H9 (cell line): ENCODE data around the gene KCNMB1. TPM values are rescaled to one million over a fixed set of nuclear protein-coding genes. Genes with fewer than 3 reads are reported as not detected.
A peak's percentile ranks its signal among the peaks of the same experiment; 100 is the strongest.

Source experiments
- DNase-seq: peaks from one replicate; pipeline ENCODE4 v3.0.0-alpha.2; 2017
- H2AFZ ChIP-seq: one replicate; pipeline ENCODE4 v1.6.1; 2013; ENCODE audit warnings: mild to moderate bottlenecking, low read length, control low read depth, moderate library complexity
- H2AK5ac ChIP-seq: 2 replicates; pipeline ENCODE4 v1.6.1; 2013; ENCODE audit warnings: low read length, control low read depth, mixed read lengths; ENCODE audit not compliant: insufficient read length
- H2BK120ac ChIP-seq: one replicate; pipeline ENCODE4 v1.6.1; 2013; ENCODE audit warnings: low read depth, mild to moderate bottlenecking, low read length, control low read depth, inconsistent platforms; ENCODE audit not compliant: poor library complexity, severe bottlenecking
- H2BK12ac ChIP-seq: 2 replicates; pipeline ENCODE4 v1.6.1; 2013; ENCODE audit warnings: low read length, control low read depth, mixed read lengths, low read depth; ENCODE audit not compliant: insufficient read length
- H2BK15ac ChIP-seq: 2 replicates; pipeline ENCODE4 v1.6.1; 2013; ENCODE audit warnings: low read depth, low read length, control low read depth
- H2BK20ac ChIP-seq: one replicate; pipeline ENCODE4 v1.6.1; 2013; ENCODE audit warnings: low read depth, mild to moderate bottlenecking, low read length, control low read depth, inconsistent platforms; ENCODE audit not compliant: poor library complexity, severe bottlenecking
- H2BK5ac ChIP-seq: 2 replicates; pipeline ENCODE4 v1.6.1; 2013; ENCODE audit warnings: low read length, control low read depth, mixed read lengths; ENCODE audit not compliant: insufficient read length
- H3K14ac ChIP-seq: 2 replicates; pipeline ENCODE4 v1.6.1; 2013; ENCODE audit warnings: low read length, control low read depth; ENCODE audit not compliant: insufficient read depth
- H3K18ac ChIP-seq: 2 replicates; pipeline ENCODE4 v1.6.1; 2013; ENCODE audit warnings: low read depth, mild to moderate bottlenecking, mixed read lengths, low read length, control low read depth; ENCODE audit not compliant: insufficient read length
- H3K23ac ChIP-seq: 2 replicates; pipeline ENCODE4 v1.6.1; 2013; ENCODE audit warnings: low read length, control low read depth, mixed read lengths, low read depth; ENCODE audit not compliant: insufficient read length
- H3K23me2 ChIP-seq: 2 replicates; pipeline ENCODE4 v1.6.1; 2013; ENCODE audit warnings: low read depth, mild to moderate bottlenecking, mixed read lengths, low read length, control low read depth; ENCODE audit not compliant: insufficient read length, poor library complexity, severe bottlenecking
- H3K27ac ChIP-seq: 2 replicates; pipeline ENCODE4 v1.5.1; 2013; ENCODE audit warnings: low read length, control low read depth, mixed read lengths, low read depth; ENCODE audit not compliant: insufficient read length
- H3K27me3 ChIP-seq: 2 replicates; pipeline ENCODE4 v1.6.1; 2013; ENCODE audit warnings: low read length, control low read depth, inconsistent platforms; ENCODE audit not compliant: insufficient read depth
- H3K4ac ChIP-seq: 2 replicates; pipeline ENCODE4 v1.6.1; 2013; ENCODE audit warnings: low read depth, mild to moderate bottlenecking, control low read depth, inconsistent platforms, low read length, moderate library complexity
- H3K4me1 ChIP-seq: 2 replicates; pipeline ENCODE4 v1.6.1; 2013; ENCODE audit warnings: low read length, control low read depth, inconsistent platforms; ENCODE audit not compliant: insufficient read depth
- H3K4me2 ChIP-seq: 2 replicates; pipeline ENCODE4 v1.6.1; 2013; ENCODE audit warnings: low read length, control low read depth, mixed read lengths; ENCODE audit not compliant: insufficient read length, insufficient read depth
- H3K56ac ChIP-seq: 2 replicates; pipeline ENCODE4 v1.6.1; 2013; ENCODE audit warnings: low read depth, mild to moderate bottlenecking, mixed read lengths, low read length, control low read depth; ENCODE audit not compliant: insufficient read length
- H3K79me1 ChIP-seq: 2 replicates; pipeline ENCODE4 v1.6.1; 2013; ENCODE audit warnings: low read depth, mild to moderate bottlenecking, moderate library complexity, low read length, control low read depth, inconsistent platforms; ENCODE audit not compliant: insufficient read depth, poor library complexity, severe bottlenecking
- H3K79me2 ChIP-seq: 2 replicates; pipeline ENCODE4 v1.6.1; 2013; ENCODE audit warnings: low read length, control low read depth, inconsistent platforms; ENCODE audit not compliant: insufficient read depth
- H3K9ac ChIP-seq: 2 replicates; pipeline ENCODE4 v1.6.1; 2013; ENCODE audit warnings: low read length, control low read depth, mixed read lengths; ENCODE audit not compliant: insufficient read length; ENCODE audit errors: extremely low read depth
- H3K9me3 ChIP-seq: one replicate; pipeline ENCODE4 v1.6.1; 2013; ENCODE audit warnings: low read depth, low read length, inconsistent platforms; ENCODE audit not compliant: control insufficient read depth
- H3T11ph ChIP-seq: one replicate; pipeline ENCODE4 v1.6.1; 2013; ENCODE audit warnings: mild to moderate bottlenecking, low read length, control low read depth, inconsistent platforms
- H4K20me1 ChIP-seq: one replicate; pipeline ENCODE4 v1.6.1; 2013; ENCODE audit not compliant: control insufficient read depth, insufficient read length, insufficient read depth
- H4K5ac ChIP-seq: 2 replicates; pipeline ENCODE4 v1.6.1; 2013; ENCODE audit warnings: low read depth, mild to moderate bottlenecking, mixed read lengths, low read length, control low read depth; ENCODE audit not compliant: insufficient read length
- H4K8ac ChIP-seq: replicated peaks from 2 replicates; pipeline ENCODE4 v1.6.1; 2013; ENCODE audit warnings: low read length, control low read depth, mixed read lengths, low read depth; ENCODE audit not compliant: insufficient read length
- H4K91ac ChIP-seq: 2 replicates; pipeline ENCODE4 v1.6.1; 2013; ENCODE audit warnings: low read depth, mild to moderate bottlenecking, moderate library complexity, mixed read lengths, low read length, control low read depth; ENCODE audit not compliant: insufficient read length
- H3K27ac Mint-ChIP-seq, 3 experiments: 2 replicates in 2 of 3; 3 replicates in 1 of 3; pipeline ENCODE4 v1.8.0; 2020 to 2021; ENCODE audit warnings: mixed read lengths in 3 of 3, mild to moderate bottlenecking in 1 of 3, moderate library complexity in 1 of 3
- H3K27me3 Mint-ChIP-seq: 2 replicates; pipeline ENCODE4 v1.8.0; 2021; ENCODE audit warnings: low read depth, mild to moderate bottlenecking, moderate library complexity, mixed read lengths
- H3K36me3 Mint-ChIP-seq, 3 experiments: 2 replicates in 2 of 3; 3 replicates in 1 of 3; pipeline ENCODE4 v1.8.0; 2020 to 2021; ENCODE audit warnings: low read depth in 3 of 3, mixed read lengths in 3 of 3; ENCODE audit not compliant: insufficient read depth in 1 of 3
- H3K4me1 Mint-ChIP-seq, 2 experiments: 2 replicates each; pipeline ENCODE4 v1.8.0; 2020; ENCODE audit warnings: mixed read lengths in 2 of 2
- H3K4me3 Mint-ChIP-seq, 2 experiments: 2 replicates in 1 of 2; 3 replicates in 1 of 2; pipeline ENCODE4 v1.8.0; 2020 to 2021; ENCODE audit warnings: mild to moderate bottlenecking in 2 of 2, mixed read lengths in 2 of 2, moderate library complexity in 1 of 2
- H3K9me3 Mint-ChIP-seq, 2 experiments: 2 replicates in 1 of 2; 3 replicates in 1 of 2; pipeline ENCODE4 v1.8.0; 2020; ENCODE audit warnings: mild to moderate bottlenecking in 2 of 2, mixed read lengths in 2 of 2, moderate library complexity in 1 of 2
- WGBS: extraction: QIAGEN DNeasy Blood & Tissue Kit; methylation state at CpG from one replicate; pipeline ENCODE4 v1.1.7; 2013; ENCODE audit warnings: missing lambda C conversion rate, low lambda C conversion rate, mixed read lengths; ENCODE audit not compliant: insufficient read length; ENCODE audit errors: extremely low coverage; 5-methylcytosine and 5-hydroxymethylcytosine counted together
- total RNA-seq: library from RNA; stranded (reverse); gene quantifications from 2 replicates; pipeline ENCODE4 v1.2.1, GENCODE V29; 2021
- TF ChIP-seq, protein P1 (sequence below): fragments of 200-600 bp; sonication (generic); conservative IDR thresholded peaks from 3 replicates; pipeline ENCODE4 v1.8.0; 2021; ENCODE audit warnings: antibody characterized with exemption, mild to moderate bottlenecking

Gene KCNMB1
- total RNA-seq, 1 experiment from 2014 or later = 0.28 TPM

DNA sequence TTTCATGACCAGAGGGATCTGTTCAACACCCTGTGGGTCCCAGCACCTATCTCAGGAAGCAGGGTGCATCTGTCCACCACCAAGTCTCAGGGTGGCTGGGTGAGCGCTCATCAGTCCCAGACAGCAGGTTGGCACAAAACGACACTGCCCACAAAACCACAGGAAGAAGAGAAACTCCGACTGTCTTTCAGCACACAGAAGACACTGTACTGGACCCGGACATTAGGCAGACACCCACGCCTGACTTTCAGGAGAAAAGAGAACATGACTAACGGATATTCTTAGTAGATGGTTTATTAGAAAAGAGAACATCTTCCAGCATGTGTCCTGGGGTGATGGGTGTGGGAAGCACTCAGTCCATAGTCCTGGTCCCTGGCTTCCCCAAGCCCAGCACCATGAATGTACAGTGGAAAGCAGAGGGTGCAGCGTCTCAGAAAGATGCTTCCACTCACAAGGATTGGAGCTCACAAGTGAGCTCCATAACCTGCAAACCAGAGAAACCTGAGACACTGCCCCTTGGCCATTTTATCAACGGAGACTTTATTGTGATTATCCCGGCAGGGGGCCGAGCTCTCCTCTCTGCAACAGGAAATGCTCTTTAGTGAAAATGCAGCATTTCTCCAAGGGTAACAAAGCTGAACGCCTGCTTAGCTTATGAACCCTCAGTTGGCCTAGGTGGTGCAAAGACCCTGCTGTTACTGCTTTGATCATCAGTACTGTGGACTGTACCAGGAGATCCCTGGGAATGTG, 55.8 kb downstream of the KCNMB1 start:
- Histone ChIP-seq H2BK120ac (no peak overlapping the region), H3K9me3 (no peaks in the 10 kb centered on the region), H3K23me2 (no peaks in the 10 kb centered on the region), H3K27ac (peak overlapping the region; percentile 48), H4K5ac (no peak overlapping the region), H2AFZ (no peak overlapping the region), H3K56ac (no peak overlapping the region), H2BK20ac (no peak overlapping the region), H3K4me2 (peak overlapping the region; percentile 13), H3K23ac (no peak overlapping the region), H2BK12ac (no peak overlapping the region), H4K20me1 (no peaks in the 10 kb centered on the region), H3K18ac (no peak overlapping the region), H3T11ph (no peak overlapping the region), H4K8ac (no peak overlapping the region), H3K4ac (no peak overlapping the region), H3K14ac (no peak overlapping the region), H3K9ac (no peak overlapping the region), H3K79me1 (no peaks in the 10 kb centered on the region), H3K27me3 (no peaks in the 10 kb centered on the region), H3K4me1 (peaks cover 12% of the 10 kb centered on the region; the same call in 1 of the 2 replicates), H2BK5ac (no peak overlapping the region), H3K79me2 (no peaks in the 10 kb centered on the region), H4K91ac (no peak overlapping the region), H2AK5ac (no peak overlapping the region), H2BK15ac (no peak overlapping the region)
- peak overlapping the region; percentile 61 to 97 (median 84) for H3K27ac Mint-ChIP-seq
- peaks cover 4% of the 10 kb centered on the region for H3K27me3 Mint-ChIP-seq
- WGBS = no CpG with 5 or more reads among the region's 11 CpGs
- peak overlapping the region; percentile 38 to 59; a peak in 4 of 5 replicates for H3K4me3 Mint-ChIP-seq
- peaks cover 58 to 73% of the 10 kb centered on the region in 2 experiments for H3K4me1 Mint-ChIP-seq
- DNase-seq = peak; percentile 72
- peaks cover 0 to 5% (median 0%) of the 10 kb centered on the region in 3 experiments; a peak in 1 of 7 replicates for H3K36me3 Mint-ChIP-seq
- TF ChIP-seq, protein P1, sequence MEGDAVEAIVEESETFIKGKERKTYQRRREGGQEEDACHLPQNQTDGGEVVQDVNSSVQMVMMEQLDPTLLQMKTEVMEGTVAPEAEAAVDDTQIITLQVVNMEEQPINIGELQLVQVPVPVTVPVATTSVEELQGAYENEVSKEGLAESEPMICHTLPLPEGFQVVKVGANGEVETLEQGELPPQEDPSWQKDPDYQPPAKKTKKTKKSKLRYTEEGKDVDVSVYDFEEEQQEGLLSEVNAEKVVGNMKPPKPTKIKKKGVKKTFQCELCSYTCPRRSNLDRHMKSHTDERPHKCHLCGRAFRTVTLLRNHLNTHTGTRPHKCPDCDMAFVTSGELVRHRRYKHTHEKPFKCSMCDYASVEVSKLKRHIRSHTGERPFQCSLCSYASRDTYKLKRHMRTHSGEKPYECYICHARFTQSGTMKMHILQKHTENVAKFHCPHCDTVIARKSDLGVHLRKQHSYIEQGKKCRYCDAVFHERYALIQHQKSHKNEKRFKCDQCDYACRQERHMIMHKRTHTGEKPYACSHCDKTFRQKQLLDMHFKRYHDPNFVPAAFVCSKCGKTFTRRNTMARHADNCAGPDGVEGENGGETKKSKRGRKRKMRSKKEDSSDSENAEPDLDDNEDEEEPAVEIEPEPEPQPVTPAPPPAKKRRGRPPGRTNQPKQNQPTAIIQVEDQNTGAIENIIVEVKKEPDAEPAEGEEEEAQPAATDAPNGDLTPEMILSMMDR = no peak
- H3K9me3 Mint-ChIP-seq = peaks cover 0 to 4% of the 10 kb centered on the region in 2 experiments; a peak in 2 of 5 replicates
